HG03520 (cell line): Measurements from ENCODE around the gene SDK2.

Experiments
- ATAC-seq: cut with Tn5 transposase; IDR thresholded peaks from one replicate; pipeline ENCODE4 v1.9.1; 2021; ENCODE audit warnings: mild to moderate bottlenecking, moderate library complexity; ENCODE audit not compliant: unreplicated experiment

Gene SDK2

GRCh38 chr17:73510981-73511718 is 133.1 kb downstream of the SDK2 start:
- ATAC-seq: no peak

GRCh38 chr17:73508931-73509605 is 135.2 kb downstream of the SDK2 start:
- no peak for ATAC-seq

- ATAC-seq: no peak
Measured at GRCh38 chr17:73508057-73508930, 136.0 kb downstream of the SDK2 start.

GRCh38 chr17:73506470-73507435 is 137.5 kb downstream of the SDK2 start:
- ATAC-seq: no peak

- no peak for ATAC-seq
Measured at GRCh38 chr17:73503560-73503959, 140.7 kb downstream of the SDK2 start.

GRCh38 chr17:73500414-73500999 is 143.7 kb downstream of the SDK2 start:
- ATAC-seq: no peak

- no peak for ATAC-seq
Measured at GRCh38 chr17:73498886-73499554, 145.2 kb downstream of the SDK2 start.

GRCh38 chr17:73498176-73498575 is 146.1 kb downstream of the SDK2 start:
- ATAC-seq: no peak

GRCh38 chr17:73497721-73498120 is 146.5 kb downstream of the SDK2 start:
- no peak for ATAC-seq

- no peak for ATAC-seq
Measured at GRCh38 chr17:73496232-73496631, 148.0 kb downstream of the SDK2 start.

- no peak for ATAC-seq
Measured at GRCh38 chr17:73495641-73496040, 148.6 kb downstream of the SDK2 start.

GRCh38 chr17:73494950-73495349 is 149.3 kb downstream of the SDK2 start:
- no peak for ATAC-seq

GRCh38 chr17:73493956-73494926 is 150.0 kb downstream of the SDK2 start:
- ATAC-seq: no peak

- no peak for ATAC-seq
Measured at GRCh38 chr17:73492821-73493814, 151.1 kb downstream of the SDK2 start.

GRCh38 chr17:73492125-73492820 is 152.0 kb downstream of the SDK2 start:
- ATAC-seq: no peak

- no peak for ATAC-seq
Measured at GRCh38 chr17:73491648-73492047, 152.6 kb downstream of the SDK2 start.

GRCh38 chr17:73490851-73491250 is 153.4 kb downstream of the SDK2 start:
- no peak for ATAC-seq
